Natural killer cell (primary cell): ENCODE data around the gene RCE1. TPM values are rescaled to one million over a fixed set of nuclear protein-coding genes. Genes with fewer than 3 reads are reported as not detected.

Experiments used
- ATAC-seq, 3 donors: fragments of 150-1000 bp in 2 of 3; fragments of 200-7000 bp in 1 of 3; cut with Tn5 transposase; 1 replicate in 1 of 3; 2 replicates in 2 of 3; pipeline ENCODE4 v1.10.0; 2021; ENCODE audit warnings: mild to moderate bottlenecking in 2 of 3, moderate library complexity in 2 of 3
- DNase-seq, 2 donors: peaks; one replicate each; pipeline versions ENCODE4 v3.0.0 to v3.0.0-alpha.2; 2013 to 2021; ENCODE audit warnings: mixed read lengths in 1 of 2
- H3K27ac ChIP-seq: one replicate; pipeline ENCODE4 v1.5.1; 2013; ENCODE audit warnings: mild to moderate bottlenecking, low read length
- H3K27me3 ChIP-seq: one replicate; pipeline ENCODE4 v1.6.1; 2013; ENCODE audit warnings: low read length; ENCODE audit not compliant: control insufficient read depth, insufficient read depth
- H3K36me3 ChIP-seq: one replicate; pipeline ENCODE4 v1.6.1; 2013; ENCODE audit warnings: low read length; ENCODE audit not compliant: control insufficient read depth, insufficient read depth
- H3K4me1 ChIP-seq: one replicate; pipeline ENCODE4 v1.6.1; 2013; ENCODE audit warnings: low read length; ENCODE audit not compliant: control insufficient read depth, insufficient read depth
- H3K4me3 ChIP-seq: one replicate; pipeline ENCODE4 v1.5.1; 2013; ENCODE audit warnings: low read length
- H3K9me3 ChIP-seq: one replicate; pipeline ENCODE4 v1.6.1; 2013; ENCODE audit warnings: low read length; ENCODE audit not compliant: control insufficient read depth, insufficient read depth
- H3K27ac Mint-ChIP-seq, 2 donors: one replicate each; pipeline ENCODE4 v1.8.0; 2022; ENCODE audit warnings: mild to moderate bottlenecking in 2 of 2, mixed read lengths in 2 of 2, moderate library complexity in 1 of 2
- H3K27me3 Mint-ChIP-seq, 2 donors: one replicate each; pipeline ENCODE4 v1.8.0; 2022; ENCODE audit warnings: low read depth in 2 of 2, mixed read lengths in 2 of 2
- H3K36me3 Mint-ChIP-seq: one replicate; pipeline ENCODE4 v1.8.0; 2022; ENCODE audit warnings: mixed read lengths
- H3K4me1 Mint-ChIP-seq, 2 donors: one replicate each; pipeline ENCODE4 v1.8.0; 2022; ENCODE audit warnings: mixed read lengths in 2 of 2
- H3K4me3 Mint-ChIP-seq: one replicate; pipeline ENCODE4 v1.8.0; 2022; ENCODE audit warnings: mild to moderate bottlenecking, moderate library complexity, mixed read lengths
- H3K9me3 Mint-ChIP-seq, 2 donors: one replicate each; pipeline ENCODE4 v1.8.0; 2022; ENCODE audit warnings: mixed read lengths in 2 of 2
- WGBS: methylation state at CpG from one replicate; pipeline ENCODE4 v1.1.7; 2013; ENCODE audit warnings: missing lambda C conversion rate; ENCODE audit not compliant: insufficient coverage; 5-methylcytosine and 5-hydroxymethylcytosine counted together
- intact Hi-C: fragments of 100-400 bp; cut with micrococcal nuclease; formaldehyde crosslinking; loops from one replicate; pipeline ENCODE4 v1.14.2; 2022
- total RNA-seq, 4 donors: library from RNA; stranded (reverse); fragments of 120-200 nt in 1 of 4; gene quantifications; one replicate each; pipeline versions ENCODE4 v1.2.3 to v1.2.4, GENCODE V29; 2013 to 2022
- TF ChIP-seq, protein P1 (sequence below): fragments of 200-600 bp; IDR thresholded peaks from one replicate; pipeline ENCODE4 v1.8.0; 2022; ENCODE audit warnings: antibody characterized with exemption

The RCE1 gene
- total RNA-seq, 3 donors from 2014 or later (not counting 1 experiment from before 2014, with no cell fraction given): 41.3 to 47.0 (median 41.7) TPM

DNA sequence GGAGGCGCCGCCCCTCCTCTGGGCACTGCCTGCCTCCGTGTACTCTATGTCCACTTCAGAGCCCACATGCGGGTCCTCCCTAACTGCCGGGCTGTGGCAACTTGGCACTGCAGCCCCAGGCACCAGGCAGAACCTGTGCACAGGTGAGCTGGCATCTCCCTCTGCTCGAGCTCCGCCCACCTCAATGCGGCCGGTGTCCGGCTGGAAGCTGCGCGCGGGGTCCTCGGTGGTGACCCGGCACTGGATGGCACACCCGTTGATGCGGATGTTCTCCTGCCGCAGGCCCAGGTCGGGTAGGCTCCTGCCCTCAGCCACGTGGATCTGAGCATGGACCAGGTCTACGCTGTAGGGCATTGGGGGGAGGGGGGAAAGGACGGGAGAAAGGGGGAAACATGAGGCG is 22.8 kb downstream of the RCE1 start:
- intact Hi-C loops: no loop called here
- ATAC-seq: no peak
- H3K27me3 ChIP-seq: no peaks in the 10 kb centered on the region
- Mint-ChIP-seq H3K27ac (no peak overlapping the region), H3K9me3 (no peaks in the 10 kb centered on the region), H3K4me3 (no peak overlapping the region), H3K36me3 (no peaks in the 10 kb centered on the region), H3K4me1 (peaks cover 5% of the 10 kb centered on the region in 2 donors), H3K27me3 (no peaks in the 10 kb centered on the region)
- H3K4me3 ChIP-seq: no peak overlapping the region
- no peaks in the 10 kb centered on the region for H3K36me3 ChIP-seq
- no peaks in the 10 kb centered on the region for H3K9me3 ChIP-seq
- DNase-seq: no peak
- H3K4me1 ChIP-seq: peaks cover 8% of the 10 kb centered on the region
- 96% methylated on average over 23 of the region's 23 CpGs for WGBS
- H3K27ac ChIP-seq: no peak overlapping the region
- TF ChIP-seq, protein P1, sequence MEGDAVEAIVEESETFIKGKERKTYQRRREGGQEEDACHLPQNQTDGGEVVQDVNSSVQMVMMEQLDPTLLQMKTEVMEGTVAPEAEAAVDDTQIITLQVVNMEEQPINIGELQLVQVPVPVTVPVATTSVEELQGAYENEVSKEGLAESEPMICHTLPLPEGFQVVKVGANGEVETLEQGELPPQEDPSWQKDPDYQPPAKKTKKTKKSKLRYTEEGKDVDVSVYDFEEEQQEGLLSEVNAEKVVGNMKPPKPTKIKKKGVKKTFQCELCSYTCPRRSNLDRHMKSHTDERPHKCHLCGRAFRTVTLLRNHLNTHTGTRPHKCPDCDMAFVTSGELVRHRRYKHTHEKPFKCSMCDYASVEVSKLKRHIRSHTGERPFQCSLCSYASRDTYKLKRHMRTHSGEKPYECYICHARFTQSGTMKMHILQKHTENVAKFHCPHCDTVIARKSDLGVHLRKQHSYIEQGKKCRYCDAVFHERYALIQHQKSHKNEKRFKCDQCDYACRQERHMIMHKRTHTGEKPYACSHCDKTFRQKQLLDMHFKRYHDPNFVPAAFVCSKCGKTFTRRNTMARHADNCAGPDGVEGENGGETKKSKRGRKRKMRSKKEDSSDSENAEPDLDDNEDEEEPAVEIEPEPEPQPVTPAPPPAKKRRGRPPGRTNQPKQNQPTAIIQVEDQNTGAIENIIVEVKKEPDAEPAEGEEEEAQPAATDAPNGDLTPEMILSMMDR: no peak

DNA sequence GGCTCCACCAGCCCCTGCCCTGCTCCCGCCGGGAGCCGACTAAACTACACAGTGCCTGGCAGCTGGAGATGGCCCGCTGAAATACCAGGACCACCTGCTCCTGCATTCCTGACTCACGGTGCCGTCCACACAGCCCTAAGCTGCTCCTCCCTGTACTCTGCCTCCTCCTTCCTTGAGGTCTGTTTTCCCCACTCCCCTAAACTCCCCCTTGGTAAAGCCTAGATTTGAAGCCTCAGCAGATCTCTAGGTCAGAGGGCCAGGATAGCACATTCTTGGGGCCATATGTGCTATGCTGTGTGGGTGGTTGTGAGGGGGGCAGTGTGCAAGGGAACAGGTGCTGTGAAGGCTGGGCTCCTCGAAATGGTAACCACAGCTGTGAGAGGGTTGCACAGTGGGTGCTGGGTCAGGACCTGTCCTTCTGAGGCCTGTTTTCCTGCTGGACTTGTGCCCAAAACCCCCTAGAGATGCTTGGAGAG is 23.3 kb downstream of the RCE1 start:
- Mint-ChIP-seq H3K9me3 (no peaks in the 10 kb centered on the region), H3K4me1 (peaks cover 5% of the 10 kb centered on the region in 2 donors), H3K27me3 (no peaks in the 10 kb centered on the region), H3K36me3 (no peaks in the 10 kb centered on the region), H3K4me3 (no peak overlapping the region), H3K27ac (no peak overlapping the region)
- Histone ChIP-seq H3K27me3 (no peaks in the 10 kb centered on the region), H3K4me3 (no peak overlapping the region), H3K36me3 (no peaks in the 10 kb centered on the region), H3K27ac (no peak overlapping the region), H3K4me1 (peaks cover 8% of the 10 kb centered on the region), H3K9me3 (no peaks in the 10 kb centered on the region)
- 90% methylated on average over 7 of the region's 7 CpGs for WGBS
- TF ChIP-seq, protein P1: no peak
- DNase-seq (no peak), ATAC-seq (no peak)
- intact Hi-C loops: no loop called here

DNA sequence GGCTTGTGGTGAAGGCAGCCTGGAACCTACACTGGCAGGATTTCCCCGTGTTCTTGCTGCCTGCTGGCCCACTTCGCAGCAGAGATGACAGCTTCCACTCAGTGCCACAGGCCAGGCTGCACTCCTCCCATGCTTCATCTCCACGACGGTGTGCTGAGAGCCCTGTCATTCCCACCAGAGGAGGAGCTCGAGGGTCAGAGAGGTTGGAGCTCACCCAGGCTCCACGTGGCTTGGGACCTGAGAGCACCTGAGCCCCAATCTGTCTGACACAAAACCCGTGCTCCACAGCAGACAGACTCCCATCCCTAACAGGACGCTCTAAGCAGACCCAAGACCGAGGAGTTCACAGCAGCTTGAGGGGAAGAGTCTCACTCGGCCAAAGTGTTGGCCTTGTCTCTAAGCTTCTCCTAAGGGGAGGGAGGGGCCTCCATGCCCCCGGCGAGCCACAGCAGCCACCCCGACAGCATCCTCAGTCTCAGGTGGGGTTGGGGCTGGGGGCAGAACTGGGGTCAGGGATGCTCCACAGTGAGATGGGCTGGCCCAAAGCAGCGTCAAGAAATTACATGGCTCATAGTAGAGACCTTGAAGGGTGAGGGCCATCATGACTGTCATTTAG is 24.3 kb downstream of the RCE1 start:
- Mint-ChIP-seq H3K9me3 (no peaks in the 10 kb centered on the region), H3K4me1 (peaks cover 5% of the 10 kb centered on the region in 2 donors), H3K27me3 (no peaks in the 10 kb centered on the region), H3K27ac (no peak overlapping the region), H3K4me3 (no peak overlapping the region), H3K36me3 (no peaks in the 10 kb centered on the region)
- TF ChIP-seq, protein P1: no peak
- Histone ChIP-seq H3K27ac (no peak overlapping the region), H3K4me3 (no peak overlapping the region), H3K27me3 (no peaks in the 10 kb centered on the region), H3K9me3 (no peaks in the 10 kb centered on the region), H3K36me3 (no peaks in the 10 kb centered on the region), H3K4me1 (peaks cover 8% of the 10 kb centered on the region)
- DNase-seq (no peak), ATAC-seq (no peak)
- intact Hi-C loops: no loop called here
- WGBS: 83% methylated on average over 14 of the region's 14 CpGs
